GM12878 (cell line): Measurements from ENCODE around the gene ANKMY1. TPM values are rescaled to one million over a fixed set of nuclear protein-coding genes. Genes with fewer than 3 reads are reported as not detected.

Experiments
- ETV6 ChIP-seq, 2 experiments: fragments of 450-650 bp in 1 of 2; IDR thresholded peaks in 1 of 2; conservative IDR thresholded peaks in 1 of 2; 2 replicates each; pipeline ENCODE4 v1.6.1; 2014; ENCODE audit warnings: antibody characterized with exemption in 1 of 2, borderline replicate concordance in 1 of 2, low read depth in 1 of 2, mild to moderate bottlenecking in 1 of 2, moderate library complexity in 1 of 2
- IRF4 ChIP-seq: IDR thresholded peaks from 2 replicates; pipeline ENCODE4 v1.6.1; 2011; ENCODE audit warnings: low read depth, low read length
- MEF2A ChIP-seq: IDR thresholded peaks from 2 replicates; pipeline ENCODE4 v1.6.1; 2011; ENCODE audit warnings: low read depth, mild to moderate bottlenecking, low read length, moderate library complexity; ENCODE audit not compliant: insufficient read depth
- MTA2 ChIP-seq: fragments of 450-650 bp; IDR thresholded peaks from 2 replicates; pipeline ENCODE4 v1.6.1; 2016; ENCODE audit warnings: low read depth, mild to moderate bottlenecking, moderate library complexity
- NBN ChIP-seq: fragments of 450-650 bp; IDR thresholded peaks from 2 replicates; pipeline ENCODE4 v1.6.1; 2016
- NFXL1 ChIP-seq: fragments of 450-650 bp; IDR thresholded peaks from 2 replicates; pipeline ENCODE4 v1.6.1; 2017; ENCODE audit warnings: antibody characterized with exemption, mild to moderate bottlenecking, borderline replicate concordance
- NR2C2 ChIP-seq: IDR thresholded peaks from 2 replicates; pipeline ENCODE4 v1.6.1; 2011; ENCODE audit warnings: borderline replicate concordance, low read depth; ENCODE audit not compliant: control insufficient read depth, insufficient read length
- POLR2AphosphoS5 ChIP-seq: IDR thresholded peaks from 2 replicates; pipeline ENCODE4 v1.6.1; 2011; ENCODE audit warnings: mild to moderate bottlenecking, low read length, inconsistent platforms
- ZNF207 ChIP-seq: fragments of 450-650 bp; IDR thresholded peaks from 2 replicates; pipeline ENCODE4 v1.6.1; 2014; ENCODE audit warnings: antibody characterized with exemption, mild to moderate bottlenecking, borderline replicate concordance
- polyA plus RNA-seq, 11 experiments: library from polyadenylated mRNA; depleted of rRNA in 4 of 11; unstranded in 6 of 11; stranded (reverse) in 5 of 11; fragments of >200 nt; fragmentation: Nextera tagmentation in 4 of 11; fragmentation: Illumina TruSeq in 1 of 11; extraction: Ambion mirVana in 4 of 11; extraction: Trizol in 1 of 11; gene quantifications; 1 replicate in 1 of 11; 2 replicates in 10 of 11; pipeline versions ENCODE4 v1.2.1 to v1.2.3, GENCODE V29; 2011 to 2016; ENCODE audit warnings: inconsistent platforms in 2 of 11, missing spikeins in 2 of 11, low read depth in 1 of 11
- total RNA-seq, 4 experiments: library from RNA; depleted of rRNA in 3 of 4; stranded (reverse); fragments of >200 nt in 3 of 4; fragmentation: Illumina TruSeq in 1 of 4; extraction: Trizol in 1 of 4; gene quantifications; 2 replicates each; pipeline versions ENCODE4 v1.2.1 to v1.2.3, GENCODE V29; 2013 to 2021
- TF ChIP-seq, protein P1 (sequence below): fragments of 450-650 bp; IDR thresholded peaks from 2 replicates; pipeline ENCODE4 v1.6.1; 2017; ENCODE audit warnings: mild to moderate bottlenecking
- TF ChIP-seq, protein P2 (sequence below): IDR thresholded peaks from 2 replicates; pipeline ENCODE4 v1.6.1; 2011; ENCODE audit warnings: low read depth, mild to moderate bottlenecking, low read length, moderate library complexity, borderline replicate concordance; ENCODE audit errors: extremely low read depth
- TF ChIP-seq, protein P3 (sequence below): fragments of 450-650 bp; formaldehyde crosslinking; IDR thresholded peaks from 2 replicates; pipeline ENCODE4 v1.4.0; 2020; ENCODE audit warnings: mild to moderate bottlenecking, moderate library complexity
- TF ChIP-seq, protein P4 (sequence below): fragments of 450-650 bp; IDR thresholded peaks from 2 replicates; pipeline ENCODE4 v1.6.1; 2016; ENCODE audit warnings: mild to moderate bottlenecking, moderate library complexity, borderline replicate concordance
- TF ChIP-seq, protein P5 (sequence below): fragments of 450-650 bp; IDR thresholded peaks from 2 replicates; pipeline ENCODE4 v1.6.1; 2018; ENCODE audit warnings: mild to moderate bottlenecking, low read depth, moderate library complexity; ENCODE audit not compliant: partially characterized antibody

Gene ANKMY1
- total and polyA plus RNA-seq, 10 of the 15 experiments (the other 5 are each of a cell fraction or from before 2014, with no cell fraction given), result 1.1 to 15.3 (median 11.1) TPM

DNA sequence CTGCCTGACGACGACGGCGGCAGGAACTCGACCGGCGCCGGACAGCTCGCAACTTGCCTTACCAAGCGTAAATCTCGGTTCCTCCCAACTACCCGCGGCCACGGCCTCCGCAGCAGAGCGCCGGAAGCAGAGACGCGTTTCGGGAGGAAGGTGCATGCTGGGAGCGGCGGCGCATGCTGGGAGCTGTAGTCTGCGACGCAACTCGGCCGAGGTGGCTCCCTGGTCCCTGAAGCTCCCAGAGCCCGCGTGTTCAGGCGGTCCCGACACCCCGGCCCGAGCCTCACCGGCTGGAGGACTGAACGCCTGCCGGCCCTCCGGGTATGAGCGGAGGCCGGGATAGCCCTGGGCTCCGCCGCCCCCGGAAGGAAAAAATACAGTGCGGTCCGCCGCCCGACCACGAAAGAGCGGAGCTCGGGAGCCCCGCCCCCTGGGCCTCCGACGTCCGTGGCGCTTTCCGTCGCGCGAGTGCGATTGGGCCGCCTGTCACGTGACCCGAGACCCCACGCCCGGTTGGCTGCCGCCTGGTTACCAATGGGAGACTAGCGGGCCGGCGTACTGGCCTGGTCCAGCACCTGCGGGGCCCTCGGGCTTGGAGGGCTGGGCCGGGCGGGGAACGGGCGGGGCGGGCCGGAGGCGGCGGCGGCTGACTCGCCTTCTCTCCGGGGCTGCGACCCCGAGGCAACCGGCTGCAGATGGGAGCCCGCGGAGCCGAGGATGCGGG lies 28.6 kb upstream of the ANKMY1 start, which contains the start of gene CAPN10 (continued):
- TF ChIP-seq, protein P1, sequence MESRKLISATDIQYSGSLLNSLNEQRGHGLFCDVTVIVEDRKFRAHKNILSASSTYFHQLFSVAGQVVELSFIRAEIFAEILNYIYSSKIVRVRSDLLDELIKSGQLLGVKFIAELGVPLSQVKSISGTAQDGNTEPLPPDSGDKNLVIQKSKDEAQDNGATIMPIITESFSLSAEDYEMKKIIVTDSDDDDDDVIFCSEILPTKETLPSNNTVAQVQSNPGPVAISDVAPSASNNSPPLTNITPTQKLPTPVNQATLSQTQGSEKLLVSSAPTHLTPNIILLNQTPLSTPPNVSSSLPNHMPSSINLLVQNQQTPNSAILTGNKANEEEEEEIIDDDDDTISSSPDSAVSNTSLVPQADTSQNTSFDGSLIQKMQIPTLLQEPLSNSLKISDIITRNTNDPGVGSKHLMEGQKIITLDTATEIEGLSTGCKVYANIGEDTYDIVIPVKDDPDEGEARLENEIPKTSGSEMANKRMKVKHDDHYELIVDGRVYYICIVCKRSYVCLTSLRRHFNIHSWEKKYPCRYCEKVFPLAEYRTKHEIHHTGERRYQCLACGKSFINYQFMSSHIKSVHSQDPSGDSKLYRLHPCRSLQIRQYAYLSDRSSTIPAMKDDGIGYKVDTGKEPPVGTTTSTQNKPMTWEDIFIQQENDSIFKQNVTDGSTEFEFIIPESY, result no peak
- TF ChIP-seq NFXL1 (no peak), IRF4 (0 out of 2 replicates have a peak, but pooled peaks have one; percentile 66), POLR2AphosphoS5 (peak; percentile 97), ZNF207 (peak; percentile 80; the same call in 1 of the 2 replicates), ETV6 (conservative IDR thresholded peaks at IDR 0.05 in 1 of 2, IDR thresholded peaks at IDR 0.05 in 1 of 2; ENCODE audit: borderline replicate concordance in 1 of 2, low read depth in 1 of 2) (no peak), MTA2 (no peak), MEF2A (no peak), NBN (peak; percentile 89), NR2C2 (no peak)
- TF ChIP-seq, protein P2, sequence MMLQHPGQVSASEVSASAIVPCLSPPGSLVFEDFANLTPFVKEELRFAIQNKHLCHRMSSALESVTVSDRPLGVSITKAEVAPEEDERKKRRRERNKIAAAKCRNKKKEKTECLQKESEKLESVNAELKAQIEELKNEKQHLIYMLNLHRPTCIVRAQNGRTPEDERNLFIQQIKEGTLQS, result peak; percentile 75; the same call in 1 of the 2 replicates
- TF ChIP-seq, protein P3, sequence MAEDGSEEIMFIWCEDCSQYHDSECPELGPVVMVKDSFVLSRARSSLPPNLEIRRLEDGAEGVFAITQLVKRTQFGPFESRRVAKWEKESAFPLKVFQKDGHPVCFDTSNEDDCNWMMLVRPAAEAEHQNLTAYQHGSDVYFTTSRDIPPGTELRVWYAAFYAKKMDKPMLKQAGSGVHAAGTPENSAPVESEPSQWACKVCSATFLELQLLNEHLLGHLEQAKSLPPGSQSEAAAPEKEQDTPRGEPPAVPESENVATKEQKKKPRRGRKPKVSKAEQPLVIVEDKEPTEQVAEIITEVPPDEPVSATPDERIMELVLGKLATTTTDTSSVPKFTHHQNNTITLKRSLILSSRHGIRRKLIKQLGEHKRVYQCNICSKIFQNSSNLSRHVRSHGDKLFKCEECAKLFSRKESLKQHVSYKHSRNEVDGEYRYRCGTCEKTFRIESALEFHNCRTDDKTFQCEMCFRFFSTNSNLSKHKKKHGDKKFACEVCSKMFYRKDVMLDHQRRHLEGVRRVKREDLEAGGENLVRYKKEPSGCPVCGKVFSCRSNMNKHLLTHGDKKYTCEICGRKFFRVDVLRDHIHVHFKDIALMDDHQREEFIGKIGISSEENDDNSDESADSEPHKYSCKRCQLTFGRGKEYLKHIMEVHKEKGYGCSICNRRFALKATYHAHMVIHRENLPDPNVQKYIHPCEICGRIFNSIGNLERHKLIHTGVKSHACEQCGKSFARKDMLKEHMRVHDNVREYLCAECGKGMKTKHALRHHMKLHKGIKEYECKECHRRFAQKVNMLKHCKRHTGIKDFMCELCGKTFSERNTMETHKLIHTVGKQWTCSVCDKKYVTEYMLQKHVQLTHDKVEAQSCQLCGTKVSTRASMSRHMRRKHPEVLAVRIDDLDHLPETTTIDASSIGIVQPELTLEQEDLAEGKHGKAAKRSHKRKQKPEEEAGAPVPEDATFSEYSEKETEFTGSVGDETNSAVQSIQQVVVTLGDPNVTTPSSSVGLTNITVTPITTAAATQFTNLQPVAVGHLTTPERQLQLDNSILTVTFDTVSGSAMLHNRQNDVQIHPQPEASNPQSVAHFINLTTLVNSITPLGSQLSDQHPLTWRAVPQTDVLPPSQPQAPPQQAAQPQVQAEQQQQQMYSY (CRISPR knock-in tag), result peak; percentile 85
- TF ChIP-seq, protein P4, sequence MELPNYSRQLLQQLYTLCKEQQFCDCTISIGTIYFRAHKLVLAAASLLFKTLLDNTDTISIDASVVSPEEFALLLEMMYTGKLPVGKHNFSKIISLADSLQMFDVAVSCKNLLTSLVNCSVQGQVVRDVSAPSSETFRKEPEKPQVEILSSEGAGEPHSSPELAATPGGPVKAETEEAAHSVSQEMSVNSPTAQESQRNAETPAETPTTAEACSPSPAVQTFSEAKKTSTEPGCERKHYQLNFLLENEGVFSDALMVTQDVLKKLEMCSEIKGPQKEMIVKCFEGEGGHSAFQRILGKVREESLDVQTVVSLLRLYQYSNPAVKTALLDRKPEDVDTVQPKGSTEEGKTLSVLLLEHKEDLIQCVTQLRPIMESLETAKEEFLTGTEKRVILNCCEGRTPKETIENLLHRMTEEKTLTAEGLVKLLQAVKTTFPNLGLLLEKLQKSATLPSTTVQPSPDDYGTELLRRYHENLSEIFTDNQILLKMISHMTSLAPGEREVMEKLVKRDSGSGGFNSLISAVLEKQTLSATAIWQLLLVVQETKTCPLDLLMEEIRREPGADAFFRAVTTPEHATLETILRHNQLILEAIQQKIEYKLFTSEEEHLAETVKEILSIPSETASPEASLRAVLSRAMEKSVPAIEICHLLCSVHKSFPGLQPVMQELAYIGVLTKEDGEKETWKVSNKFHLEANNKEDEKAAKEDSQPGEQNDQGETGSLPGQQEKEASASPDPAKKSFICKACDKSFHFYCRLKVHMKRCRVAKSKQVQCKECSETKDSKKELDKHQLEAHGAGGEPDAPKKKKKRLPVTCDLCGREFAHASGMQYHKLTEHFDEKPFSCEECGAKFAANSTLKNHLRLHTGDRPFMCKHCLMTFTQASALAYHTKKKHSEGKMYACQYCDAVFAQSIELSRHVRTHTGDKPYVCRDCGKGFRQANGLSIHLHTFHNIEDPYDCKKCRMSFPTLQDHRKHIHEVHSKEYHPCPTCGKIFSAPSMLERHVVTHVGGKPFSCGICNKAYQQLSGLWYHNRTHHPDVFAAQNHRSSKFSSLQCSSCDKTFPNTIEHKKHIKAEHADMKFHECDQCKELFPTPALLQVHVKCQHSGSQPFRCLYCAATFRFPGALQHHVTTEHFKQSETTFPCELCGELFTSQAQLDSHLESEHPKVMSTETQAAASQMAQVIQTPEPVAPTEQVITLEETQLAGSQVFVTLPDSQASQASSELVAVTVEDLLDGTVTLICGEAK, result peak; percentile 93
- TF ChIP-seq, protein P5, sequence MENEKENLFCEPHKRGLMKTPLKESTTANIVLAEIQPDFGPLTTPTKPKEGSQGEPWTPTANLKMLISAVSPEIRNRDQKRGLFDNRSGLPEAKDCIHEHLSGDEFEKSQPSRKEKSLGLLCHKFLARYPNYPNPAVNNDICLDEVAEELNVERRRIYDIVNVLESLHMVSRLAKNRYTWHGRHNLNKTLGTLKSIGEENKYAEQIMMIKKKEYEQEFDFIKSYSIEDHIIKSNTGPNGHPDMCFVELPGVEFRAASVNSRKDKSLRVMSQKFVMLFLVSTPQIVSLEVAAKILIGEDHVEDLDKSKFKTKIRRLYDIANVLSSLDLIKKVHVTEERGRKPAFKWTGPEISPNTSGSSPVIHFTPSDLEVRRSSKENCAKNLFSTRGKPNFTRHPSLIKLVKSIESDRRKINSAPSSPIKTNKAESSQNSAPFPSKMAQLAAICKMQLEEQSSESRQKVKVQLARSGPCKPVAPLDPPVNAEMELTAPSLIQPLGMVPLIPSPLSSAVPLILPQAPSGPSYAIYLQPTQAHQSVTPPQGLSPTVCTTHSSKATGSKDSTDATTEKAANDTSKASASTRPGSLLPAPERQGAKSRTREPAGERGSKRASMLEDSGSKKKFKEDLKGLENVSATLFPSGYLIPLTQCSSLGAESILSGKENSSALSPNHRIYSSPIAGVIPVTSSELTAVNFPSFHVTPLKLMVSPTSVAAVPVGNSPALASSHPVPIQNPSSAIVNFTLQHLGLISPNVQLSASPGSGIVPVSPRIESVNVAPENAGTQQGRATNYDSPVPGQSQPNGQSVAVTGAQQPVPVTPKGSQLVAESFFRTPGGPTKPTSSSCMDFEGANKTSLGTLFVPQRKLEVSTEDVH, result no peak
